Measurements from ENCODE around the gene LRIG2. TPM values are rescaled to one million over a fixed set of nuclear protein-coding genes. Genes with fewer than 3 reads are reported as not detected.
"Not testable (repeated sequence)": the region's sequence is repeated elsewhere in the genome, so short reads cannot be mapped to it uniquely, and the experiment has no call there.

The LRIG2 gene
- total RNA-seq, 1 donor = 24.3 TPM

GRCh38 chr1:113072141-113072756 lies 749 bp upstream of the LRIG2 start:
- H3K4me3 ChIP-seq (ENCODE audit: low read depth, low read length) = peak overlapping the region; percentile 97
- no peak for DNase-seq (ENCODE audit: low read depth)
- TF ChIP-seq, protein P1, sequence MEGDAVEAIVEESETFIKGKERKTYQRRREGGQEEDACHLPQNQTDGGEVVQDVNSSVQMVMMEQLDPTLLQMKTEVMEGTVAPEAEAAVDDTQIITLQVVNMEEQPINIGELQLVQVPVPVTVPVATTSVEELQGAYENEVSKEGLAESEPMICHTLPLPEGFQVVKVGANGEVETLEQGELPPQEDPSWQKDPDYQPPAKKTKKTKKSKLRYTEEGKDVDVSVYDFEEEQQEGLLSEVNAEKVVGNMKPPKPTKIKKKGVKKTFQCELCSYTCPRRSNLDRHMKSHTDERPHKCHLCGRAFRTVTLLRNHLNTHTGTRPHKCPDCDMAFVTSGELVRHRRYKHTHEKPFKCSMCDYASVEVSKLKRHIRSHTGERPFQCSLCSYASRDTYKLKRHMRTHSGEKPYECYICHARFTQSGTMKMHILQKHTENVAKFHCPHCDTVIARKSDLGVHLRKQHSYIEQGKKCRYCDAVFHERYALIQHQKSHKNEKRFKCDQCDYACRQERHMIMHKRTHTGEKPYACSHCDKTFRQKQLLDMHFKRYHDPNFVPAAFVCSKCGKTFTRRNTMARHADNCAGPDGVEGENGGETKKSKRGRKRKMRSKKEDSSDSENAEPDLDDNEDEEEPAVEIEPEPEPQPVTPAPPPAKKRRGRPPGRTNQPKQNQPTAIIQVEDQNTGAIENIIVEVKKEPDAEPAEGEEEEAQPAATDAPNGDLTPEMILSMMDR (IDR thresholded peaks at IDR 0.05; ENCODE audit: insufficient read depth, low read length) = no peak

GRCh38 chr1:113073479-113073950 lies 517 bp downstream of the LRIG2 start:
- H3K4me3 ChIP-seq (ENCODE audit: low read depth, low read length) = peak overlapping the region; percentile 97
- TF ChIP-seq, protein P1 (IDR thresholded peaks at IDR 0.05; ENCODE audit: insufficient read depth, low read length) = peak; percentile 54
- no peak for DNase-seq (ENCODE audit: low read depth)

- TF ChIP-seq, protein P1 (IDR thresholded peaks at IDR 0.05; ENCODE audit: insufficient read depth, low read length) = no peak
- peak overlapping the region; percentile 97 for H3K4me3 ChIP-seq (ENCODE audit: low read depth, low read length)
- peak; percentile 16 for DNase-seq (ENCODE audit: low read depth)
Observed at GRCh38 chr1:113074237-113074636, 1.2 kb downstream of the LRIG2 start.

DNA sequence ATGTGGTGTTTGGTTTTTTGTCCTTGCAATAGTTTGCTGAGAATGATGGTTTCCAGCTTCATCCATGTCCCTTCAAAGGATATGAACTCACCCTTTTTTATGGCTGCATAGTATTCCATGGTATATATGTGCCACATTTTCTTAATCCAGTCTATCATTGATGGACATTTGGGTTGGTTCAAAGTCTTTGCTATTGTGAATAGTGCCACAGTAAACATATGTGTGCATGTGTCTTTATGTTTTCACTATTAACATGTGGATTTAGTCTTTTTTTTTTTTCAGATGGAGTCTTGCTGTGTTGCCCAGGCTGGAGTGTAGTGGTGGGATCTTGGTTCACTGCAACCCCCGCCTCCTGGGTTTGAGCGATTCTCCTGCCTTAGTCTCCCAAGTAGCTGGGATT lies 5.0 kb downstream of the LRIG2 start:
- not testable (repeated sequence) for DNase-seq (ENCODE audit: low read depth); H3K4me3 ChIP-seq (ENCODE audit: low read depth, low read length)

DNA sequence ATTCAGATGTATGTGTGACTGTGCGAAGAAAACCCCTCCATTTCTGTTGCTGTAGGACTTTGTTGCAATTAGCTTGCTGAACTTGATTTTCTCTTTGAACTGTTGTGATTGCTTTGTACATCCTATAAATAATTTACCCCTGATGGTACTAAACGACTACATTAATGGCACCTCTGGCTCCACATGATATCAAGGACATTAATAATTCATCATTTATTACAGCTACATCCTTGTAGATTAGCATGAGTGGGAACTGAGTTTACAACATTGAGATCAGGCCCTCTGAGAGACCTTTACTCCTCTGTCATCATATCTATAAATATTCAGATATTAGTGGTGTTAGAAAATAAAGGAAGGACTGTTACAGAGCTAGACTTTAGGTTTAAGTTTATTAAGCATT lies 13.5 kb downstream of the LRIG2 start:
- no peak overlapping the region for H3K4me3 ChIP-seq (ENCODE audit: low read depth, low read length)
- no peak for DNase-seq (ENCODE audit: low read depth)
- TF ChIP-seq, protein P1 (IDR thresholded peaks at IDR 0.05; ENCODE audit: insufficient read depth, low read length) = no peak

- TF ChIP-seq, protein P1 (IDR thresholded peaks at IDR 0.05; ENCODE audit: insufficient read depth, low read length) = no peak
- DNase-seq (ENCODE audit: low read depth) = no peak
- no peak overlapping the region for H3K4me3 ChIP-seq (ENCODE audit: low read depth, low read length)
Observed at GRCh38 chr1:113088972-113089371, 16.0 kb downstream of the LRIG2 start.

DNA sequence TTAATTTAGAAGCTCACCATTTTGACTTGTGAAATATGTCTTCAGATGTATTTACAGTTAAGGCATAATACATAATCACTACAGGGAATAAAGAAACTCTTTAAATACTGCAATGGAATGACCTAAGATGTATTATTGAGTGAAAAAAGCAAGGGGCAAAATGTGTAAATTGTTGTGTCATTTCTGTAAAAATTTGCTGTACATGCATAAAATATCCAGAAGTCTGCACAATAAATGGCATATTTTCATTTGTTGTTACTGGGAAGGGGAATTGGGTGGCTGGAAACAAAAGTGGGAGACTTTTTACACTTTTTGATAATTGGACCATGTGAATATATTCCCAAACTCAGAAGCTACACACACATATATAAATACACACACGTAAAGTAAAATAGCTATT lies 17.1 kb downstream of the LRIG2 start:
- no peak overlapping the region for H3K4me3 ChIP-seq (ENCODE audit: low read depth, low read length)
- TF ChIP-seq, protein P1 (IDR thresholded peaks at IDR 0.05; ENCODE audit: insufficient read depth, low read length) = no peak
- no peak for DNase-seq (ENCODE audit: low read depth)
